Measurements from ENCODE around the gene ZBTB20. TPM values are rescaled to one million over a fixed set of nuclear protein-coding genes. Genes with fewer than 3 reads are reported as not detected.

ZBTB20 gene
- total and polyA plus RNA-seq, 10 of the 15 experiments (the other 5 are each of a cell fraction or from before 2014, with no cell fraction given), result 0.20 to 5.5 (median 2.2) TPM

DNA sequence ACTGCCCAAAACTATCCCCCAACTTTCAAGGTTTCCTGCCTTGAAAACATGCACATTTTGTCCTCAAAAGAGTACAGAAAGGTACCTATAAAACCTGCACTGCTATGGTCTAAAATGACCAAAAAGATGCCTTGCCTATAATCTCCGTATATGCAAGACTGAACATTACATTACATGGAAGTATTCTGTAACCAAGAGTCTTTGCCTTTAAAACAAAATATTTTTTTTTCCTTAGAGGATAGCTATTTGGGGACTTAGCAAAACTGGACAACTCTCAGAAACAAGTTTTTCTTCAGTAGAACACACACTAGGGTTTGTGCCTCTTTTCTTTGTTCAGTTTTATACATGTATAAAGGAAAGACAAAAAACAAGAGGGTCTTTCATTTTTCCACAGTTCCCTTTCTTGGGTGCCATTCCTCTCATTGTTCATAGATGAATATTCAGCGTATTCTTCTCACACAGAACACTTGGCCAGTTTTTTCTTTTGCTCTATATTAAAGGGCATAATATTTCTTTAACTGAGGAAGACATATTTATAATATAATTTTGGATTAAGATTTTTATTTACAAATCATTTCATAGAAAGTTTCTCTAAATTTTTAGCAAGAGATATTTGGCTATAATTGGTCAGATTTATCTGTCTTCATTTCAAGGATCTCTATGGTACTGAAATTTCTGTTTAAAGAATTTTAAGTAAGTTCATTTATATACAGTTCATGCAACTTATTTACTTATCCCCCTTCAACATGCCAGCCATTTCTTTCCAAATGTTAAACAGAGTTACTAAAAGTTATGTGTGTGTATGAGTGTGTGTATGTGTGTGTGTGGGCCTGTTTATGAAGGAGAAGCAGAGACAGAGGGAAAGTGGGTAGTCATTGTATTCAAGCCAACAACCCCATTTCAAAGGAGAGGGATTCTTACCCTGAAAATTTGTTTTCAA is 142.6 kb downstream of the ZBTB20 start:
- Histone ChIP-seq H2AFZ (ENCODE audit: control insufficient read depth, low read depth, low read length) (no peak overlapping the region), H3K4me3 (no peak overlapping the region), H3K79me2 (ENCODE audit: control insufficient read depth, insufficient read depth, low read length) (no peaks in the 10 kb centered on the region), H3K4me1 (ENCODE audit: control insufficient read depth, insufficient read depth, low read length) (no peaks in the 10 kb centered on the region), H3K4me2 (ENCODE audit: control insufficient read depth, insufficient read depth) (no peak overlapping the region), H3K27me3 (replicated peaks in 1 of 2; ENCODE audit: control insufficient read depth in 2 of 2, insufficient read depth in 2 of 2, low read length in 1 of 2) (no peaks in the 10 kb centered on the region), H3K9me3 (replicated peaks; ENCODE audit: control insufficient read depth, insufficient read depth, low read length) (no peaks in the 10 kb centered on the region; the same call in 2 of the 3 replicates), H3K9ac (ENCODE audit: control insufficient read depth, insufficient read depth, low read length) (no peak overlapping the region), H3K27ac (ENCODE audit: control insufficient read depth, insufficient read depth) (no peak overlapping the region), H3K36me3 (ENCODE audit: control insufficient read depth in 2 of 2, insufficient read depth in 2 of 2, low read length in 1 of 2) (no peaks in the 10 kb centered on the region), H4K20me1 (ENCODE audit: control insufficient read depth, insufficient read depth) (no peaks in the 10 kb centered on the region)
- DNase-seq (ENCODE audit: low read depth, low spot score) (no peak), ATAC-seq (no peak), FAIRE-seq (no peak)
- no TSS peak for BruUV-seq (replicated peaks)
- intact Hi-C loops (cut with micrococcal nuclease; ENCODE audit: unreplicated experiment), result no loop called here
- in situ Hi-C loops (cut with MboI), result no loop called here
- SMC1A ChIA-PET (ENCODE audit: uncharacterized antibody, unreplicated experiment), result interaction anchor here (1.1 kb wide), 1 partner anchor 30 kb away, joined by 6 read pairs; no protein-coding TSS in a partner anchor
- CTCF ChIA-PET, result interaction anchor here (1.1 kb wide), 1 partner anchor 553 kb away, joined by 3 read pairs; no protein-coding TSS in a partner anchor
- POLR2A ChIA-PET, result no interaction called here
- RAD21 ChIA-PET (ENCODE audit: unreplicated experiment), result no interaction called here
- 60% methylated on average over 2 of the region's 2 CpGs for WGBS (ENCODE audit: insufficient coverage, insufficient replicate concordance, low lambda C conversion rate, missing lambda C conversion rate)
- TF ChIP-seq BMI1 (IDR thresholded peaks at IDR 0.05; ENCODE audit: borderline replicate concordance), result no peak
- TF ChIP-seq ZNF24 (IDR thresholded peaks at IDR 0.05), result no peak
- no peak for TF ChIP-seq ZNF274 (IDR thresholded peaks at IDR 0.05; ENCODE audit: insufficient read depth, insufficient read length)
- TF ChIP-seq NR2C2 (IDR thresholded peaks at IDR 0.05; ENCODE audit: borderline replicate concordance, control insufficient read depth, insufficient read length, low read depth), result no peak
- TF ChIP-seq ZNF687 (IDR thresholded peaks at IDR 0.05), result no peak
- TF ChIP-seq, protein P1, sequence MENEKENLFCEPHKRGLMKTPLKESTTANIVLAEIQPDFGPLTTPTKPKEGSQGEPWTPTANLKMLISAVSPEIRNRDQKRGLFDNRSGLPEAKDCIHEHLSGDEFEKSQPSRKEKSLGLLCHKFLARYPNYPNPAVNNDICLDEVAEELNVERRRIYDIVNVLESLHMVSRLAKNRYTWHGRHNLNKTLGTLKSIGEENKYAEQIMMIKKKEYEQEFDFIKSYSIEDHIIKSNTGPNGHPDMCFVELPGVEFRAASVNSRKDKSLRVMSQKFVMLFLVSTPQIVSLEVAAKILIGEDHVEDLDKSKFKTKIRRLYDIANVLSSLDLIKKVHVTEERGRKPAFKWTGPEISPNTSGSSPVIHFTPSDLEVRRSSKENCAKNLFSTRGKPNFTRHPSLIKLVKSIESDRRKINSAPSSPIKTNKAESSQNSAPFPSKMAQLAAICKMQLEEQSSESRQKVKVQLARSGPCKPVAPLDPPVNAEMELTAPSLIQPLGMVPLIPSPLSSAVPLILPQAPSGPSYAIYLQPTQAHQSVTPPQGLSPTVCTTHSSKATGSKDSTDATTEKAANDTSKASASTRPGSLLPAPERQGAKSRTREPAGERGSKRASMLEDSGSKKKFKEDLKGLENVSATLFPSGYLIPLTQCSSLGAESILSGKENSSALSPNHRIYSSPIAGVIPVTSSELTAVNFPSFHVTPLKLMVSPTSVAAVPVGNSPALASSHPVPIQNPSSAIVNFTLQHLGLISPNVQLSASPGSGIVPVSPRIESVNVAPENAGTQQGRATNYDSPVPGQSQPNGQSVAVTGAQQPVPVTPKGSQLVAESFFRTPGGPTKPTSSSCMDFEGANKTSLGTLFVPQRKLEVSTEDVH (IDR thresholded peaks at IDR 0.05; ENCODE audit: low read depth, partially characterized antibody), result no peak
- no peak for TF ChIP-seq ETV6 (conservative IDR thresholded peaks at IDR 0.05 in 1 of 2, IDR thresholded peaks at IDR 0.05 in 1 of 2; ENCODE audit: borderline replicate concordance in 1 of 2, low read depth in 1 of 2)
- no peak for TF ChIP-seq ZBTB11 (CRISPR knock-in tag; IDR thresholded peaks at IDR 0.05)
- TF ChIP-seq NBN (IDR thresholded peaks at IDR 0.05), result no peak
- TF ChIP-seq TCF3 (IDR thresholded peaks at IDR 0.05; ENCODE audit: borderline replicate concordance, insufficient read depth, low read depth, low read length), result no peak
